ENCODE results near the gene MUSK. TPM values are rescaled to one million over a fixed set of nuclear protein-coding genes. Genes with fewer than 3 reads are reported as not detected.

MUSK gene
- total and polyA plus RNA-seq, 3 donors from 2014 or later = 2.8 to 11.6 (median 6.9) TPM

GRCh38 chr9:110842169-110842568 is 173.6 kb downstream of the MUSK start:
- no peaks in the 10 kb centered on the region for H3K36me3 ChIP-seq (ENCODE audit: low read depth, missing control alignments)
- no peak overlapping the region for H3K27ac ChIP-seq
- intact Hi-C loops (cut with DNase I; ENCODE audit: low total_unique reads) = no loop called here
- no peak for DNase-seq
- H3K27me3 ChIP-seq = no peaks in the 10 kb centered on the region
- TF ChIP-seq POLR2A (IDR thresholded peaks at IDR 0.05) = no peak
- TF ChIP-seq, protein P1, sequence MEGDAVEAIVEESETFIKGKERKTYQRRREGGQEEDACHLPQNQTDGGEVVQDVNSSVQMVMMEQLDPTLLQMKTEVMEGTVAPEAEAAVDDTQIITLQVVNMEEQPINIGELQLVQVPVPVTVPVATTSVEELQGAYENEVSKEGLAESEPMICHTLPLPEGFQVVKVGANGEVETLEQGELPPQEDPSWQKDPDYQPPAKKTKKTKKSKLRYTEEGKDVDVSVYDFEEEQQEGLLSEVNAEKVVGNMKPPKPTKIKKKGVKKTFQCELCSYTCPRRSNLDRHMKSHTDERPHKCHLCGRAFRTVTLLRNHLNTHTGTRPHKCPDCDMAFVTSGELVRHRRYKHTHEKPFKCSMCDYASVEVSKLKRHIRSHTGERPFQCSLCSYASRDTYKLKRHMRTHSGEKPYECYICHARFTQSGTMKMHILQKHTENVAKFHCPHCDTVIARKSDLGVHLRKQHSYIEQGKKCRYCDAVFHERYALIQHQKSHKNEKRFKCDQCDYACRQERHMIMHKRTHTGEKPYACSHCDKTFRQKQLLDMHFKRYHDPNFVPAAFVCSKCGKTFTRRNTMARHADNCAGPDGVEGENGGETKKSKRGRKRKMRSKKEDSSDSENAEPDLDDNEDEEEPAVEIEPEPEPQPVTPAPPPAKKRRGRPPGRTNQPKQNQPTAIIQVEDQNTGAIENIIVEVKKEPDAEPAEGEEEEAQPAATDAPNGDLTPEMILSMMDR (IDR thresholded peaks at IDR 0.05) = no peak
- no peak overlapping the region for H3K4me3 ChIP-seq
- H3K4me1 ChIP-seq = no peaks in the 10 kb centered on the region
- WGBS, 2 donors = 83 to 85% methylated on average over 9 of the region's 9 CpGs
- no peaks in the 10 kb centered on the region for H3K9me3 ChIP-seq

- Histone ChIP-seq H3K4me3 (no peak overlapping the region), H3K9me3 (no peaks in the 10 kb centered on the region), H3K27ac (no peak overlapping the region), H3K36me3 (ENCODE audit: low read depth, missing control alignments) (no peaks in the 10 kb centered on the region), H3K4me1 (no peaks in the 10 kb centered on the region), H3K27me3 (no peaks in the 10 kb centered on the region)
- TF ChIP-seq, protein P1 (IDR thresholded peaks at IDR 0.05) = no peak
- no peak for TF ChIP-seq POLR2A (IDR thresholded peaks at IDR 0.05)
- no peak for DNase-seq
- intact Hi-C loops (cut with DNase I; ENCODE audit: low total_unique reads) = no loop called here
- WGBS, 2 donors = 34 to 51% methylated on average over 3 of the region's 3 CpGs
Observed at GRCh38 chr9:110842986-110843385, 174.4 kb downstream of the MUSK start.

- H3K9me3 ChIP-seq = no peaks in the 10 kb centered on the region
- no peaks in the 10 kb centered on the region for H3K27me3 ChIP-seq
- no peak overlapping the region for H3K27ac ChIP-seq
- H3K4me1 ChIP-seq = no peaks in the 10 kb centered on the region
- intact Hi-C loops (cut with DNase I; ENCODE audit: low total_unique reads) = no loop called here
- 84 to 95% methylated on average over 1 of the region's 1 CpG for WGBS, 2 donors
- H3K36me3 ChIP-seq (ENCODE audit: low read depth, missing control alignments) = no peaks in the 10 kb centered on the region
- TF ChIP-seq POLR2A (IDR thresholded peaks at IDR 0.05) = no peak
- TF ChIP-seq, protein P1 (IDR thresholded peaks at IDR 0.05) = no peak
- no peak for DNase-seq
- H3K4me3 ChIP-seq = no peak overlapping the region
Observed at GRCh38 chr9:110844121-110844520, 175.5 kb downstream of the MUSK start.

DNA sequence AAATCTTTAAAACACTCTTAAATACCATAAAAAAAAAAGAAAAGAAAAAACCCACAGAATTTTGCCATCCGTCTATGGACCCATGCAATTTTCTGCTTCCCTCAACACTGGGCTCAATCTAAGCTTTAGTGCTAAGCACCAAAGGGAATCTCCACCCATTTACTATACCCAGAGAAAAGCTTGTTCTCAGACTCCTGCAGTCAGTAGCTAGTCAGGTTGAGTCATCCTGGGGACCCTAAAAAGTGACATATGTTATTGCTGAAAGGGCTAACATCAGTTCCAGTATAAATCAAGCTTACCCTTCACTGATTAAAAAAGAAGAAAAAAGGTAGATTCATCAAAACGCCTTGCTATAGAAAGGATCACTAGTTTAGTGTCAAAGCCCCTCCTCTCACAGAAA is 177.6 kb downstream of the MUSK start:
- no peak for DNase-seq
- Histone ChIP-seq H3K4me1 (no peaks in the 10 kb centered on the region), H3K36me3 (ENCODE audit: low read depth, missing control alignments) (no peaks in the 10 kb centered on the region), H3K9me3 (no peaks in the 10 kb centered on the region), H3K4me3 (no peak overlapping the region), H3K27me3 (no peaks in the 10 kb centered on the region), H3K27ac (no peak overlapping the region)
- 72 to 84% methylated on average over 2 of the region's 2 CpGs for WGBS, 2 donors
- TF ChIP-seq POLR2A (IDR thresholded peaks at IDR 0.05) = no peak
- TF ChIP-seq, protein P1 (IDR thresholded peaks at IDR 0.05) = no peak
- intact Hi-C loops (cut with DNase I; ENCODE audit: low total_unique reads) = no loop called here

GRCh38 chr9:110847671-110848070 is 179.1 kb downstream of the MUSK start:
- TF ChIP-seq POLR2A (IDR thresholded peaks at IDR 0.05) = no peak
- TF ChIP-seq, protein P1 (IDR thresholded peaks at IDR 0.05) = no peak
- H3K4me3 ChIP-seq = no peak overlapping the region
- H3K9me3 ChIP-seq = no peaks in the 10 kb centered on the region
- H3K27me3 ChIP-seq = no peaks in the 10 kb centered on the region
- H3K27ac ChIP-seq = peak overlapping the region in 1 of 2 donors; percentile 42
- H3K4me1 ChIP-seq = no peaks in the 10 kb centered on the region
- WGBS, 2 donors = 22 to 29% methylated on average over 3 of the region's 3 CpGs
- intact Hi-C loops (cut with DNase I; ENCODE audit: low total_unique reads) = no loop called here
- H3K36me3 ChIP-seq (ENCODE audit: low read depth, missing control alignments) = no peaks in the 10 kb centered on the region
- DNase-seq = no peak

Measured in testis (tissue), 3 donors.